ENCODE results near the gene FAM187B. TPM values are rescaled to one million over a fixed set of nuclear protein-coding genes. Genes with fewer than 3 reads are reported as not detected.

Gene FAM187B
- total and polyA plus RNA-seq, 2 of the 8 experiments (the other 6 are each of a cell fraction or from before 2014, with no cell fraction given): not detected

- 25% methylated on average over 4 of the region's 4 CpGs; no CpG with 5 or more reads in 1 of the 2 experiments for WGBS, 2 experiments (ENCODE audit: extremely low coverage in 1 of 2, insufficient coverage in 1 of 2, insufficient read length in 1 of 2, insufficient replicate concordance in 2 of 2, low coverage in 1 of 2, low lambda C conversion rate in 2 of 2, missing lambda C conversion rate in 1 of 2)
- H3K56ac ChIP-seq (replicated peaks; ENCODE audit: insufficient read length, low read depth, low read length): no peak overlapping the region
- H4K20me1 ChIP-seq (replicated peaks in 1 of 2; ENCODE audit: control insufficient read depth in 1 of 2, insufficient read depth in 2 of 2, low read length in 2 of 2): no peaks in the 10 kb centered on the region
- CTCF ChIA-PET (ENCODE audit: partially characterized antibody): interaction anchor here (0.5 to 2.5 kb wide), 10 partner anchors 9 to 154 kb away, joined by 3 to 8 read pairs (median 3); partner anchors contain the start of genes FXYD5 and LGI4
- no peaks in the 10 kb centered on the region for H3K79me2 ChIP-seq (ENCODE audit: control insufficient read depth in 1 of 2, insufficient read depth in 2 of 2, low read length in 2 of 2)
- no peak overlapping the region for H2AFZ ChIP-seq (ENCODE audit: low read length)
- H3K9ac ChIP-seq (replicated peaks in 1 of 4; ENCODE audit: extremely low read depth in 1 of 4, low read depth in 3 of 4, low read length in 3 of 4): peak overlapping the region in 1 of 4 experiments; percentile 60; a peak in 2 of 7 replicates
- H2BK15ac ChIP-seq (ENCODE audit: low read length): no peak overlapping the region
- peak overlapping the region; percentile 47; the same call in 1 of the 2 replicates for H2AK5ac ChIP-seq (ENCODE audit: low read depth, low read length)
- H2BK12ac ChIP-seq (ENCODE audit: low read depth, low read length): peak overlapping the region; percentile 91
- no peak overlapping the region for H3K23ac ChIP-seq (ENCODE audit: insufficient read length)
- peaks cover 9 to 32% (median 16%) of the 10 kb centered on the region in 4 experiments for H3K4me1 ChIP-seq (replicated peaks in 1 of 4; ENCODE audit: control insufficient read depth in 3 of 4, insufficient read depth in 4 of 4, low read length in 3 of 4)
- H3K27me3 ChIP-seq (replicated peaks in 1 of 4; ENCODE audit: control insufficient read depth in 3 of 4, extremely low read depth in 1 of 4, insufficient read depth in 3 of 4, low read length in 3 of 4): peaks cover 0 to 2% (median 0%) of the 10 kb centered on the region in 4 experiments; a peak in 1 of 7 replicates
- POLR2A ChIA-PET (ENCODE audit: partially characterized antibody): interaction anchor here (0.6 to 2.5 kb wide), 23 partner anchors 9 to 306 kb away, joined by 3 to 10 read pairs (median 4); partner anchors contain the start of gene FXYD5
- H3K14ac ChIP-seq (ENCODE audit: insufficient read length): no peak overlapping the region
- peak overlapping the region; percentile 97 for H2BK5ac ChIP-seq (ENCODE audit: low read depth, low read length)
- H4K5ac ChIP-seq (ENCODE audit: insufficient read length, low read depth, low read length): peak overlapping the region; percentile 92
- peak overlapping the region in 1 of 4 experiments; percentile 40; a peak in 1 of 8 replicates for H3K4me3 ChIP-seq (ENCODE audit: extremely low read depth in 1 of 4, insufficient read depth in 2 of 4, low read depth in 3 of 4, low read length in 4 of 4)
- peak in 1 of 2 experiments; percentile 75 for DNase-seq (ENCODE audit: low read depth in 1 of 2, low spot score in 2 of 2)
- H4K91ac ChIP-seq (replicated peaks; ENCODE audit: insufficient read length, low read length): peak overlapping the region; percentile 88
- no peaks in the 10 kb centered on the region for H3K9me3 ChIP-seq (ENCODE audit: insufficient read depth in 2 of 2, low read depth in 1 of 2, low read length in 1 of 2)
- H2BK20ac ChIP-seq (ENCODE audit: low read length): peak overlapping the region; percentile 98
- H3K4me2 ChIP-seq (ENCODE audit: insufficient read depth in 1 of 2, low read depth in 2 of 2, low read length in 2 of 2): peak overlapping the region; percentile 59 to 63
- FAIRE-seq: peak; percentile 92
- H3K4ac ChIP-seq (replicated peaks; ENCODE audit: insufficient read length, low read depth, low read length): peak overlapping the region; percentile 36
- no peaks in the 10 kb centered on the region; the same call in 1 of the 2 replicates for H3K23me2 ChIP-seq (ENCODE audit: low read depth, low read length)
- H3K27ac ChIP-seq (ENCODE audit: low read depth, low read length): peak overlapping the region; percentile 74
- H2BK120ac ChIP-seq (replicated peaks; ENCODE audit: low read depth, low read length): peak overlapping the region; percentile 99
- no peaks in the 10 kb centered on the region for H3K79me1 ChIP-seq (ENCODE audit: low read depth, low read length)
- H3K36me3 ChIP-seq (ENCODE audit: control insufficient read depth in 2 of 4, insufficient read depth in 4 of 4, low read length in 3 of 4): no peaks in the 10 kb centered on the region; a peak in 1 of 8 replicates
- no peak overlapping the region for H4K8ac ChIP-seq (ENCODE audit: extremely low read depth, insufficient read depth, low read length)
- H3K18ac ChIP-seq (ENCODE audit: extremely low read depth, low read length): peak overlapping the region; percentile 88
- TF ChIP-seq CREB1 (IDR thresholded peaks at IDR 0.05): no peak
- no peak for TF ChIP-seq SP2 (IDR thresholded peaks at IDR 0.05; ENCODE audit: low read length)
- TF ChIP-seq NANOG (IDR thresholded peaks at IDR 0.05; ENCODE audit: insufficient read depth, low read depth, low read length, poor library complexity, severe bottlenecking): peak; percentile 90
- TF ChIP-seq USF2 (IDR thresholded peaks at IDR 0.05; ENCODE audit: low read length): peak; percentile 79
- no peak for TF ChIP-seq SIRT6 (IDR thresholded peaks at IDR 0.05; ENCODE audit: low read length)
- no peak for TF ChIP-seq SIX5 (IDR thresholded peaks at IDR 0.05; ENCODE audit: low read depth, low read length)
- TF ChIP-seq TBP (IDR thresholded peaks at IDR 0.05; ENCODE audit: low read depth, low read length): no peak
- TF ChIP-seq CHD2 (IDR thresholded peaks at IDR 0.05; ENCODE audit: low read length): no peak
- TF ChIP-seq KDM4A (IDR thresholded peaks at IDR 0.05; ENCODE audit: low read depth, low read length, severe bottlenecking): peak; percentile 14
- TF ChIP-seq KDM5A (IDR thresholded peaks at IDR 0.05; ENCODE audit: low read length): no peak
Measured at GRCh38 chr19:35202722-35203688, 25.5 kb downstream of the FAM187B start.
